Vagina (tissue), 2 donors: Measurements from ENCODE around the gene MYLIP.

Experiments
- CTCF ChIP-seq, 3 experiments: fragments of 450-650 bp in 2 of 3; fragments of 200-600 bp in 1 of 3; sonication (generic) in 1 of 3; IDR thresholded peaks; one replicate each; pipeline ENCODE4 v1.5.1; 2017 to 2019; ENCODE audit warnings: antibody characterized with exemption in 3 of 3, mild to moderate bottlenecking in 2 of 3, moderate library complexity in 2 of 3
- POLR2A ChIP-seq, 2 donors: fragments of 450-650 bp; IDR thresholded peaks; one replicate each; pipeline ENCODE4 v1.6.1; 2017; ENCODE audit warnings: antibody characterized with exemption in 2 of 2, mild to moderate bottlenecking in 2 of 2, moderate library complexity in 2 of 2

DNA sequence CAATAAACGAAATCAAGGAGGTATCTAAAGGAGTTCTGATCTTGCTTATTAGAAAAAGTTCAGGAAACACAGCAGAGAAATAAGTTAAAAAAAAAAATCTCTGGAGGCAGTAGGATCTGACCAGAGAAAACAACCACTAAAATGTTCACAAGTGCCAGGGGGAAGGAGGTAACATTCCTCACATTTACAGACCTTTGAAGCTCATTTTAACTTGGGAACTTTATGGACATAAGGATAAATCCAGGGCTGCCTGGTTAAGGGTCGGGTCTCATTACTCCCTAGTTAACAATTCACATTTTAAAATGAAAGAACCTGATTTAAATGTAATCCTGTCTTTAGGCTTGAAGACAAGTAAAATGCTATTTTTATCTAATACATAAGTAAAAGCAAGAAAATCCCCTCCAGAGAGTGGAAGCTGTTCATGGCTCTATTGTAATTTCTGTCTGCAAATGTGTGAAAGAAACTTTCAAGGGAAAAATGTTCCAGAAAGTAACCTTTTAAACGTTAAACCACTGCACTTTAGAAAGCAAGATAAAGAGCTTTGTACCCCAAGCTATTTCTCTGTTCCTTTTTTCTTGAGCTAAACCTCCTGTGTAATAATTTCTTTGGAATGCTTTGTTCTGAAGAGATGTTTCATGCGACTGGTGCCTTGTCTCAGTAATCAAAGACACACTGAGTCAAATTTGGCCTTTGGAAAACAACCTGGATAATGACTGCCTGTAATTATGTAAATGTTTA is 38.2 kb downstream of the MYLIP start:
- TF ChIP-seq CTCF (IDR thresholded peaks at IDR 0.05) (no peak), POLR2A (IDR thresholded peaks at IDR 0.05) (no peak)
